Fibroblast of the aortic adventitia (primary cell): Measurements from ENCODE around the gene NAV2. TPM values are rescaled to one million over a fixed set of nuclear protein-coding genes. Genes with fewer than 3 reads are reported as not detected.

ENCODE experiments used
- DNase-seq: peaks from one replicate; pipeline ENCODE4 v3.0.0-alpha.2; 2010; ENCODE audit warnings: low read depth
- H3K4me3 ChIP-seq: 2 replicates; pipeline ENCODE4 v1.5.1; 2011; ENCODE audit warnings: low read depth, mild to moderate bottlenecking, control low read depth, low read length, moderate library complexity
- CTCF ChIP-seq: IDR thresholded peaks from 2 replicates; pipeline ENCODE4 v1.5.1; 2011; ENCODE audit warnings: mild to moderate bottlenecking, low read length, control low read depth, inconsistent platforms; ENCODE audit not compliant: insufficient read depth
- total RNA-seq: library from RNA; depleted of rRNA; stranded (reverse); fragments of >200 nt; gene quantifications from 2 replicates; pipeline ENCODE4 v1.2.3, GENCODE V29; 2012; ENCODE audit warnings: low replicate concordance

Gene NAV2
- total RNA-seq, 1 donor = 44.6 TPM

GRCh38 chr11:20056950-20057943 lies 344.6 kb downstream of the NAV2 start:
- no peak for DNase-seq
- no peak for TF ChIP-seq CTCF
- no peak overlapping the region for H3K4me3 ChIP-seq

DNA sequence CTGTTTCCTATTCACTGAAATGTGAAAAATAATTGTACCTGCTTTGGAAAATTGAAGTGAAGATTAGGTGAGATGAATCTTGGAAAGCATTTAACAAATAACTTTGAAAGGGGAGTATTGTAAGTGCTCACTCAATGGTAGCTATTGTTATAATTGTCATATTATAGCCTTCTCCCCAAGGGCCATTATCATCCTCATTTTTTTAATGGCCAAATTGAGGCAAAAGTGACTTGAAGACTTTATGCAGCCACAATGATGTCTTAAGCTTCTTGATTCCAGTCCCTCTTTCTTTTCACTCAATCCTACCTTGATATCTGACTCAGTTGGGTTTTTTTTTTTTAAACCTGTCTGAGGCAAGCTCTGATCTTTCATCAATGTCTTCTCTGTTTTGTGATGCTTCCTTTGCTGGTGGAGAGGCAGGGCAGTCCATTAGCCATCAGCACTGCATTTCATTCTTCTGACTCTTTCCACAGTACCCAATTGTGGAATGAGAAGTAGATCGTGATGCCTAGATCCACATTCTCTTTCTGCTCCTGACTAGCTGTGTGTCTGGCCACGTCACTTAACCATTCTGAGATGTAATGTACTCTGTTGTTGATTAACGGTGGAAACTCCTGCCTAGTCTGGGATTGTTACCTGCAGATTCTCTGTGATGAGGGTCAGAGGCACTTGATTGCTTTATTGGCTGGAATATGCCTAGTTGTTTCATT lies 346.3 kb downstream of the NAV2 start:
- no peak overlapping the region for H3K4me3 ChIP-seq
- TF ChIP-seq CTCF = no peak
- no peak for DNase-seq

DNA sequence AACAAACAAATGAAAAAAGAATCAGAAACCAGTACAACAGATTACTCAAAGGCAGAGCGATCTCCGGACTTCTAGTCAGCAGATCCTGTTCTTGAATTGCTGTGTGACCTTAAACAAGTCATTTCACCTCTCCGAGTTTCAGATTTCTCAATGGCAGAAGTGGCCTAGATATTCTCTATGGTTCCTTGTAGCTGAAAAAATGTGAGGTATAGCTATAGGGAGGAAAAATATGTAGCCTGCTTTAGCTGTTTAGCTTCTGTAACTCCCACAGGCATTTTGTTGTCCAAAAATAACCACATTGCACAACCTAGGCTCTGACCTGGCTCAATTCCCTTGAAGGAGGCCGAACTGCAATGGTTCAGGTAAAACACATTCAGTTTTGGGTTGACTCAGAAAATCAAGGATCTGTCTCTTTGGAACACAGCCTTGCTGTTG lies 347.0 kb downstream of the NAV2 start:
- no peak for DNase-seq
- TF ChIP-seq CTCF = no peak

DNA sequence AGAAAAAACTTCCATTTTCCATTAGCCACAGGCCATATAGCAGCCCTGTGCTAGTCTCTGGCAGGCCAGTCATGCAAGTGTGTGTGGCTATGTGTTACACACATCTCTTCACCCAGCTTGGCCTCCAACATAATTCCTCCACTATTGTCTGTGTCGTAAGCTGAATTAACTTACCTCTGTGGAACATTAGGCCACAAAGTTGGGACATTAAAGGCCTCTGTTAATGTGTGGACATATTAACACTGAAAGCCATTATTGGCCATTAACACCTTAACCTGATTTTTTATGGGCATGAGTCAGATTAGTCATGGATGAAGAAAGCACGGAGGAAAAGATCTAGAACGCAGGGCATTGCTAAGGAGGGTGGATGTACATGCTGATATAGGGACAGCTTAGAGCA lies 347.5 kb downstream of the NAV2 start:
- DNase-seq = no peak
- no peak overlapping the region for H3K4me3 ChIP-seq
- no peak for TF ChIP-seq CTCF

More for the DNA sequence above, 347.0 kb downstream of the NAV2 start:
- H3K4me3 ChIP-seq = no peak overlapping the region

DNA sequence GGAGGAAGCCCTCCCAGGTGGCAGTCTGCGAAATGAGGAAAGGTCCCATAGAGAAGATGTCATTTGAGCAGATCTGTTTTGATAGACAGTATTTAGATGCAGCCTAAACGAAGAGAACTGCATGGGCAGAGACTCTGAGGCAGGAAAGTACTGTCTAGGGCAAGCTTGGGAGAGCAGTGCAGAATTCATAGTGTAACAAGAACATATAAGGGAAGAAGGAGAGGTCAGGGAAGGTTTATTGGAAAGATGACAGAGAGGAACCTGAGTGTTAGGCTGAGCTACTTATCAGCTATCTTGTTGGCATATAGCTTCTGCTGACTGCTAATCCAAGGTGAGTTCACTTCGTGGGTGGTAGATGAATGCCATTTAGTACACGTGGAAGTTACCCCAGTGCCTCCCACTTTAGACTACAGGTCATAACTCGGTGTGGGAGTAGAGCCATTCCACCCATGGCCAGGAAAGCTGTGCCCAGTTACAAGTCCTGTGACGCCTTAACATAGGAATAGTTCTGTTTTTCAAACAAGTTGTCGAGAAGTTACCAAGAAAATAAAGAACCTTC lies 348.1 kb downstream of the NAV2 start:
- no peak for DNase-seq
- no peak for TF ChIP-seq CTCF
- no peak overlapping the region for H3K4me3 ChIP-seq

- no peak overlapping the region for H3K4me3 ChIP-seq
- no peak for DNase-seq
- TF ChIP-seq CTCF = no peak
Measured at GRCh38 chr11:20061776-20062175, 349.1 kb downstream of the NAV2 start.
